ENCODE measurements around the gene FAM120A.
"Not testable (repeated sequence)": the region's sequence is repeated elsewhere in the genome, so short reads cannot be mapped to it uniquely, and the experiment has no call there.

Gene FAM120A

GRCh38 chr9:93439301-93439700 lies 12.2 kb upstream of the FAM120A start:
- DNase-seq; in situ Hi-C loops (cut with HindIII; ENCODE audit: low pct_ligation_motif_present, low pct_unique_long_range_greater_than_20kb, low sequenced_read_pairs): not testable (repeated sequence)

- DNase-seq: no peak
- in situ Hi-C loops (cut with HindIII; ENCODE audit: low pct_ligation_motif_present, low pct_unique_long_range_greater_than_20kb, low sequenced_read_pairs): no loop called here
Measured at GRCh38 chr9:93440896-93441580, 10.4 kb upstream of the FAM120A start.

GRCh38 chr9:93446073-93446472 lies 5.4 kb upstream of the FAM120A start:
- in situ Hi-C loops (cut with HindIII; ENCODE audit: low pct_ligation_motif_present, low pct_unique_long_range_greater_than_20kb, low sequenced_read_pairs): no loop called here
- DNase-seq: no peak

- in situ Hi-C loops (cut with HindIII; ENCODE audit: low pct_ligation_motif_present, low pct_unique_long_range_greater_than_20kb, low sequenced_read_pairs): no loop called here
- DNase-seq: no peak
Measured at GRCh38 chr9:93447655-93448054, 3.8 kb upstream of the FAM120A start.

- in situ Hi-C loops (cut with HindIII; ENCODE audit: low pct_ligation_motif_present, low pct_unique_long_range_greater_than_20kb, low sequenced_read_pairs): no loop called here
- peak; percentile 37 for DNase-seq
Measured at GRCh38 chr9:93451849-93452709, 594 bp downstream of the FAM120A start.

GRCh38 chr9:93452710-93453046 lies 1.2 kb downstream of the FAM120A start:
- in situ Hi-C loops (cut with HindIII; ENCODE audit: low pct_ligation_motif_present, low pct_unique_long_range_greater_than_20kb, low sequenced_read_pairs): no loop called here
- DNase-seq: peak; percentile 11

- DNase-seq: peak; percentile 90
- in situ Hi-C loops (cut with HindIII; ENCODE audit: low pct_ligation_motif_present, low pct_unique_long_range_greater_than_20kb, low sequenced_read_pairs): no loop called here
Measured at GRCh38 chr9:93453047-93453914, 1.8 kb downstream of the FAM120A start, which contains the start of gene FAM120AOS. FAM120AOS (minus strand) TSS chr9:93453581; CDS start chr9:93452709, 872 bp downstream.

- no peak for DNase-seq
- in situ Hi-C loops (cut with HindIII; ENCODE audit: low pct_ligation_motif_present, low pct_unique_long_range_greater_than_20kb, low sequenced_read_pairs): no loop called here
Measured at GRCh38 chr9:93456022-93456421, 4.5 kb downstream of the FAM120A start.

GRCh38 chr9:93456504-93456903 lies 5.0 kb downstream of the FAM120A start:
- DNase-seq: no peak
- in situ Hi-C loops (cut with HindIII; ENCODE audit: low pct_ligation_motif_present, low pct_unique_long_range_greater_than_20kb, low sequenced_read_pairs): no loop called here

- DNase-seq: no peak
- in situ Hi-C loops (cut with HindIII; ENCODE audit: low pct_ligation_motif_present, low pct_unique_long_range_greater_than_20kb, low sequenced_read_pairs): no loop called here
Measured at GRCh38 chr9:93457006-93457405, 5.5 kb downstream of the FAM120A start.

GRCh38 chr9:93458712-93459111 lies 7.2 kb downstream of the FAM120A start:
- in situ Hi-C loops (cut with HindIII; ENCODE audit: low pct_ligation_motif_present, low pct_unique_long_range_greater_than_20kb, low sequenced_read_pairs): no loop called here
- no peak for DNase-seq

- DNase-seq: no peak
- in situ Hi-C loops (cut with HindIII; ENCODE audit: low pct_ligation_motif_present, low pct_unique_long_range_greater_than_20kb, low sequenced_read_pairs): no loop called here
Measured at GRCh38 chr9:93459432-93459847, 8.0 kb downstream of the FAM120A start.

- no peak for DNase-seq
- in situ Hi-C loops (cut with HindIII; ENCODE audit: low pct_ligation_motif_present, low pct_unique_long_range_greater_than_20kb, low sequenced_read_pairs): no loop called here
Measured at GRCh38 chr9:93460689-93461413, 9.4 kb downstream of the FAM120A start.

GRCh38 chr9:93461414-93461743 lies 9.9 kb downstream of the FAM120A start:
- in situ Hi-C loops (cut with HindIII; ENCODE audit: low pct_ligation_motif_present, low pct_unique_long_range_greater_than_20kb, low sequenced_read_pairs): no loop called here

GRCh38 chr9:93461821-93462220 lies 10.3 kb downstream of the FAM120A start:
- no peak for DNase-seq
- in situ Hi-C loops (cut with HindIII; ENCODE audit: low pct_ligation_motif_present, low pct_unique_long_range_greater_than_20kb, low sequenced_read_pairs): no loop called here

More at GRCh38 chr9:93461414-93461743, 9.9 kb downstream of the FAM120A start:
- DNase-seq: no peak

- no peak for DNase-seq
- in situ Hi-C loops (cut with HindIII; ENCODE audit: low pct_ligation_motif_present, low pct_unique_long_range_greater_than_20kb, low sequenced_read_pairs): no loop called here
Measured at GRCh38 chr9:93463638-93464248, 12.3 kb downstream of the FAM120A start.

- in situ Hi-C loops (cut with HindIII; ENCODE audit: low pct_ligation_motif_present, low pct_unique_long_range_greater_than_20kb, low sequenced_read_pairs): no loop called here
- no peak for DNase-seq
Measured at GRCh38 chr9:93464395-93464794, 12.9 kb downstream of the FAM120A start.

- DNase-seq: no peak
- in situ Hi-C loops (cut with HindIII; ENCODE audit: low pct_ligation_motif_present, low pct_unique_long_range_greater_than_20kb, low sequenced_read_pairs): no loop called here
Measured at GRCh38 chr9:93464876-93465275, 13.4 kb downstream of the FAM120A start.

Measured in ACHN (cell line).